D721Med (cell line): ENCODE data around the gene CDKN1B.

Experiments
- DNase-seq: peaks from one replicate; pipeline ENCODE4 v3.0.0; 2011; ENCODE audit warnings: low spot score; ENCODE audit not compliant: insufficient read length
- FAIRE-seq: peaks from 2 replicates; lab custom pipeline; 2011; peaks lifted over from hg19 to GRCh38; lab: Jason Lieb, UNC
- TF ChIP-seq, protein P1 (sequence below): IDR thresholded peaks from 2 replicates; pipeline ENCODE4 v1.5.1; 2012; ENCODE audit warnings: mild to moderate bottlenecking, control low read depth; ENCODE audit not compliant: insufficient read depth; ENCODE audit errors: missing control alignments

CDKN1B gene

DNA sequence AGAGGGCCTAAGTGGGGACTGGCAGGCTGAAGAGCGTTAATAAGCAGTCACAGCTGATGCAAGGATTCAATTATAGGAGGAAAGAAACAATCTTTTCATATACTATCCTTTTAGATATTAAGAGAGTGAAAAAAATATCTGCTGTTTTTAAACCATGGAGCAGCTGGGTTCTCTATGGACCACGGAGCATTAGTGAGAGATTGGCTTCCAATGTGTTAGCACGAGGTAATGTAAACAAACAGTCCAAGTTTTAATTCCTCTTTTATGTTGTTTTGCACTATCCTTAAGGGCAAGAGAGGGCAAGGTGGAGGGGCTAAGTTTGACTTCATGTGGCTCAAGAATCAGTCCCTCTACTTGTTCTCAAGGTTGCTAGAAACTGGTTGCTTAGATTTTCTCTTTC is 30.9 kb downstream of the CDKN1B start:
- FAIRE-seq, result no peak
- TF ChIP-seq, protein P1, sequence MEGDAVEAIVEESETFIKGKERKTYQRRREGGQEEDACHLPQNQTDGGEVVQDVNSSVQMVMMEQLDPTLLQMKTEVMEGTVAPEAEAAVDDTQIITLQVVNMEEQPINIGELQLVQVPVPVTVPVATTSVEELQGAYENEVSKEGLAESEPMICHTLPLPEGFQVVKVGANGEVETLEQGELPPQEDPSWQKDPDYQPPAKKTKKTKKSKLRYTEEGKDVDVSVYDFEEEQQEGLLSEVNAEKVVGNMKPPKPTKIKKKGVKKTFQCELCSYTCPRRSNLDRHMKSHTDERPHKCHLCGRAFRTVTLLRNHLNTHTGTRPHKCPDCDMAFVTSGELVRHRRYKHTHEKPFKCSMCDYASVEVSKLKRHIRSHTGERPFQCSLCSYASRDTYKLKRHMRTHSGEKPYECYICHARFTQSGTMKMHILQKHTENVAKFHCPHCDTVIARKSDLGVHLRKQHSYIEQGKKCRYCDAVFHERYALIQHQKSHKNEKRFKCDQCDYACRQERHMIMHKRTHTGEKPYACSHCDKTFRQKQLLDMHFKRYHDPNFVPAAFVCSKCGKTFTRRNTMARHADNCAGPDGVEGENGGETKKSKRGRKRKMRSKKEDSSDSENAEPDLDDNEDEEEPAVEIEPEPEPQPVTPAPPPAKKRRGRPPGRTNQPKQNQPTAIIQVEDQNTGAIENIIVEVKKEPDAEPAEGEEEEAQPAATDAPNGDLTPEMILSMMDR, result no peak

GRCh38 chr12:12749433-12749832 is 32.3 kb downstream of the CDKN1B start:
- TF ChIP-seq, protein P1, result no peak
- FAIRE-seq (no peak), DNase-seq (no peak)

More for the DNA sequence above, 30.9 kb downstream of the CDKN1B start:
- DNase-seq, result no peak

- FAIRE-seq (no peak), DNase-seq (no peak)
- TF ChIP-seq, protein P1, result no peak
Measured at GRCh38 chr12:12755923-12756322, 38.8 kb downstream of the CDKN1B start.

GRCh38 chr12:12757121-12757520 is 40.0 kb downstream of the CDKN1B start:
- FAIRE-seq (no peak), DNase-seq (no peak)

GRCh38 chr12:12759234-12759915 is 42.2 kb downstream of the CDKN1B start:
- TF ChIP-seq, protein P1, result no peak
- FAIRE-seq, result no peak

More at GRCh38 chr12:12757121-12757520, 40.0 kb downstream of the CDKN1B start:
- TF ChIP-seq, protein P1, result no peak

DNA sequence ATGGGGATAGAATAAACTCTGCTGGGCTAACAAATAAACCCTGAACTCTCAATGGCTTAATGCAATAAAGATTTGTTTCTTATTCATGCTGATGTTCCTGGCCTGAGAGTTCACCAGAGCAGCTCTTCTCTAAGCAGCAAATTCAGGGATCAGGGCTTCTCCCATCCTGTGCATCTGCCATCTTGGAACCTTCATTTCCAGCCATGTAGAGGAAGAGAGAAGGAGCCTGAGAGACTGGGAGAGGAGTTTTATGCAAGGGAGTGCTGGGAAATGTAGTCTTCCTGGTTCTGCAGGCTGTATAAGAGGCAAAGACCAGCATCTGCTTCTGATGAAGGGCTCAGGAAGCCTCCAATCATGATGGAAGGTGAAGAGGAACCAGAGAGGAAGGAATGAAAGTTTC is 47.7 kb downstream of the CDKN1B start:
- FAIRE-seq (no peak), DNase-seq (no peak)
- TF ChIP-seq, protein P1, result no peak

More at GRCh38 chr12:12759234-12759915, 42.2 kb downstream of the CDKN1B start:
- no peak for DNase-seq

DNA sequence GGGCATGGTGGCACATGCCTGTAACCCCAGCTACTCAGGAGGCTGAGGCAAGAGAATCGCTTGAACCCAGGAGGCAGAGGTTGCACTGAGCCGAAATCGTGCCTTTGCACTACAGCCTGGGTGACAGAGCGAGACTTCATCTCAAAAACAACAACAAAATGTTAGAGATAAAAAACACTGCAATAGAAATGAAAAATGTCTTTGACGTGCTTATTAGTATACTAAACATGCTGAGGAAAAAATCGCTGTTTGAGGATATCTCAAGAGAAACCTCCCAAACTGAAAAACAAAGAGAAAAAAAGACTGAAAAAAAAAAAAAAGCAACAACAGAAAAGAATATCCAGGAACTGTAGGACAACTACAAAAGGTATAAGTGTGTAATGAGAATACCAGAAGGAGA is 53.1 kb downstream of the CDKN1B start:
- DNase-seq (no peak), FAIRE-seq (no peak)
- TF ChIP-seq, protein P1, result no peak
